Measurements from ENCODE around the gene TK1.

DNA sequence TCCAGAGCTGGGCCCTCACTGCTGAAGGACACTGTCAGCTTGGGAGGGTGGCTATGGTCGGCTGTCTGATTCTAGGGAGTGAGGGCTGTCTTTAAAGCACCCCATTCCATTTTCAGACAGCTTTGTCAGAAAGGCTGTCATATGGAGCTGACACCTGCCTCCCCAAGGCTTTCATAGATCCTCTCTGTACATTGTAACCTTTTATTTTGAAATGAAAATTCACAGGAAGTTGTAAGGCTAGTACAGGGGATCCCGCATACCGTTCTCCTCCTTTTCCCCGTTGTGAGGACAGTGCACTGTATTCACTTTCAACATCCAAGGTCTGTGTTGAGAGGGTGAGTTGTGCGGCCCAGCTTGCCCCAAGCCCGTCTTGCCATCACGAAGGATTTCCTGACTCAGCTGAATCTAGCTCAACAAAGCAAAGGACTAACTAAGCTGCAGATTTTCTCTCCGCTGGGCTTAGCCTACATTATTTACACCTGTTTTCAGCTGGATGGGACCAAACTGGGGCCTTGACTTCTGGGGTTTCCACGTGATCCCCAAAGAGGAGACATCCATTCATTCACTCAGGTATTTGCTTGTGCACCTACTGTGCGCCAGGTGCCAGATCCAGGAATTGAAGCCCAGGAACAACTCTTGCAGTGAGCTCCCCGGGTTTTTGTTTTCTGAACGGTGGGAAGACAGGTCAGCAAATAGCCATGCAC lies 39.4 kb upstream of the TK1 start:
- TF ChIP-seq, protein P1, sequence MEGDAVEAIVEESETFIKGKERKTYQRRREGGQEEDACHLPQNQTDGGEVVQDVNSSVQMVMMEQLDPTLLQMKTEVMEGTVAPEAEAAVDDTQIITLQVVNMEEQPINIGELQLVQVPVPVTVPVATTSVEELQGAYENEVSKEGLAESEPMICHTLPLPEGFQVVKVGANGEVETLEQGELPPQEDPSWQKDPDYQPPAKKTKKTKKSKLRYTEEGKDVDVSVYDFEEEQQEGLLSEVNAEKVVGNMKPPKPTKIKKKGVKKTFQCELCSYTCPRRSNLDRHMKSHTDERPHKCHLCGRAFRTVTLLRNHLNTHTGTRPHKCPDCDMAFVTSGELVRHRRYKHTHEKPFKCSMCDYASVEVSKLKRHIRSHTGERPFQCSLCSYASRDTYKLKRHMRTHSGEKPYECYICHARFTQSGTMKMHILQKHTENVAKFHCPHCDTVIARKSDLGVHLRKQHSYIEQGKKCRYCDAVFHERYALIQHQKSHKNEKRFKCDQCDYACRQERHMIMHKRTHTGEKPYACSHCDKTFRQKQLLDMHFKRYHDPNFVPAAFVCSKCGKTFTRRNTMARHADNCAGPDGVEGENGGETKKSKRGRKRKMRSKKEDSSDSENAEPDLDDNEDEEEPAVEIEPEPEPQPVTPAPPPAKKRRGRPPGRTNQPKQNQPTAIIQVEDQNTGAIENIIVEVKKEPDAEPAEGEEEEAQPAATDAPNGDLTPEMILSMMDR (IDR thresholded peaks at IDR 0.05; ENCODE audit: borderline replicate concordance, extremely low read depth, low read length, poor library complexity, severe bottlenecking) = no peak
- no peak for TF ChIP-seq EZH2 (IDR thresholded peaks at IDR 0.05; ENCODE audit: borderline replicate concordance, low read depth, low read length, severe bottlenecking)

All from DND-41 (cell line).